G401 (cell line): Measurements from ENCODE around the gene CD302. TPM values are rescaled to one million over a fixed set of nuclear protein-coding genes. Genes with fewer than 3 reads are reported as not detected.
"Not testable (repeated sequence)": the region's sequence is repeated elsewhere in the genome, so short reads cannot be mapped to it uniquely, and the experiment has no call there.

Experiments
- DNase-seq: peaks from one replicate; pipeline ENCODE4 v3.0.0-alpha.2; 2015; ENCODE audit warnings: low spot score
- in situ Hi-C: cut with HindIII; loops from 2 replicates; pipeline ENCODE4 v1.10.0; 2016; ENCODE audit warnings: low sequenced_read_pairs, mixed read lengths
- total RNA-seq: library from RNA; depleted of rRNA; stranded (reverse); fragments of >200 nt; shearing (Covaris generic); gene quantifications from 2 replicates; pipeline ENCODE4 v1.2.3, GENCODE V29; 2014

The CD302 gene
- total RNA-seq, 1 experiment from 2014 or later: not detected

DNA sequence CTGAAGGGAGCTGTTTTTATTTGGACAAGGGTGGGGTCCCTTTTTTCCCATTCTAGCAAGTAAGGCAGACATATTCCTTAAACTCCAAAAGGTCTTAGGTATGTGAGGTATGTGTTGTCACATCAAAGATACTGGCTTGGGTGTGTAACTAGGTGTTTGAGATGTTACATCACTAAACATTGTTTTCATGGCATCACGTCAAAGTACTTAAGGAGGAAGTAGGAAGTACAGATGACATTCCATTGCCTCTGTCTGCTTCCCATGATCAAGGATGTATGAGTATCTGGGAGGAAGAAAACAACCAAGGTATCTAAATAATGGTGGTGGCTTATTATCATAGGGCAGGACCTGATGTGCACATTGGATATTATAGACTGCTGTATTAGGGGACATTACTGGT lies 39.3 kb downstream of the CD302 start:
- in situ Hi-C loops: no loop called here

GRCh38 chr2:159758239-159758638 lies 39.8 kb downstream of the CD302 start:
- in situ Hi-C loops: no loop called here
- no peak for DNase-seq

More for the DNA sequence above, 39.3 kb downstream of the CD302 start:
- DNase-seq: no peak

GRCh38 chr2:159755788-159756187 lies 42.2 kb downstream of the CD302 start:
- no peak for DNase-seq
- in situ Hi-C loops: no loop called here

DNA sequence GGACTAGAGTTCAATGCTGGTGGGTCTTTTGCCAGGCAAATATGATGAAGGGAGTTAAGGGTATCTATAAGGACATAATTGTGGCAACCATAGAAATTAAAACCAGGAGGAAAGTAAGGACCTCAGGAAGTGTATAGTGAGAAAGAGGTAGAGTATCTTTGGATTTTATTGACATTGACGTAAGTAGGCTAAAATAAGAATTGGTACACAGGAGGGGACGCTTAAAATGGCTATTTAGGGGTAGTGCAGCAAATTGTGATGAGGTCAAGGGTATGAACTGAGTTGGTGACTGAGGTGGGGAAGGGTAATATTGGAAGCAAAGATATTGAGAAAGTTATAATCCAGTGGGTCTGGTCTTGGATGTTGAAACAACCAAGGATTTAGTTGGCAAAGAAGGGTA lies 43.0 kb downstream of the CD302 start:
- in situ Hi-C loops: no loop called here
- no peak for DNase-seq

- in situ Hi-C loops: no loop called here
- DNase-seq: no peak
Measured at GRCh38 chr2:159753797-159754196, 44.2 kb downstream of the CD302 start.

DNA sequence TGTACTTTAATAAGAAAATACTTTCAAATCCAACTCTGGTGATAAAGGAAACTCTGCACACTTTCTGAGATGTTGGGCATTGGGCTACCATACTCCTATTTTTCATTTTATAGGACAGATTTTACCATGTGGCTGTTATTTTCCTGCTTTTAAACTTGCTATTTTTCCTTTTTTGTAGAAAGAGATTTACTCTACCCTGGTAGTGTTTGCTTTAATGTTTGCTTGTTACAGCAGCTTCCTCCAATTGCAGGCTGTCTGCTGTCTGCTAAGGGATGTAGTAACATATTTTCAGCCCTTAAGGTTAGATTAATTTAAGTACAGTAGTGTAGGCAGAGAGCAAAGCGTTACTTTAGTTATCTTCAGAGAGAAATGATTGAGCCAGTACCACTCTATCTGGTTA lies 47.1 kb downstream of the CD302 start:
- DNase-seq: no peak
- in situ Hi-C loops: no loop called here

DNA sequence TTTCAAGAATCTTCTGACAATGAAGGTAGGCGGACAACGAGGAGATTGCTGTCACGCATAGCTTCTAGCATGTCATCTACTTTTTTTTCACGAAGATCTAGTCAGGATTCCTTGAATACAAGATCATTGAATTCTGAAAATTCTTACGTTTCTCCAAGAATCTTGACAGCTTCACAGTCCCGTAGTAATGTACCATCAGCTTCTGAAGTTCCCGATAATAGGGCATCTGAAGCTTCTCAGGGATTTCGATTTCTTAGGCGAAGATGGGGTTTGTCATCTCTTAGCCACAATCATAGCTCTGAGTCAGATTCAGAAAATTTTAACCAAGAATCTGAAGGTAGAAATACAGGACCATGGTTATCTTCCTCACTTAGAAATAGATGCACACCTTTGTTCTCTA lies 49.9 kb downstream of the CD302 start:
- DNase-seq: no peak
- in situ Hi-C loops: no loop called here

- DNase-seq, in situ Hi-C loops: not testable (repeated sequence)
Measured at GRCh38 chr2:159745237-159745636, 52.8 kb downstream of the CD302 start.

GRCh38 chr2:159744363-159744762 lies 53.6 kb downstream of the CD302 start:
- in situ Hi-C loops: no loop called here
- DNase-seq: no peak

DNA sequence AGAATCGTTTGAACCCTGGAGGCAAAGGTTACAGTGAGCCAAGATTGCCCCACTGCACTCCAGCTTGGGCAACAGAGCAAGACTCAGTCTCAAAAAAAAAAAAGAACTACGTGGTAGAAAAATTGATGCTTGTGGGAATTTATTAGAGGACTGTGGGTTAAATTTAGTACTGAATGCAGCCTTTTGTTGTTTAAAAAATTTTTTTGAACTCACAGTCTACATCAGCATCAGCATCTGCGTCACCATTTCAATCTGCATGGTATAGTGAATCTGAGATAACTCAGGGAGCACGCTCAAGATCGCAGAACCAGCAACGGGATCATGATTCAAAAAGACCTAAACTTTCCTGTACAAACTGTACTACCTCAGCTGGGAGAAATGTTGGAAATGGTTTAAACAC lies 55.2 kb downstream of the CD302 start:
- in situ Hi-C loops: no loop called here
- DNase-seq: no peak

- DNase-seq: no peak
- in situ Hi-C loops: no loop called here
Measured at GRCh38 chr2:159738509-159739390, 59.3 kb downstream of the CD302 start.

DNA sequence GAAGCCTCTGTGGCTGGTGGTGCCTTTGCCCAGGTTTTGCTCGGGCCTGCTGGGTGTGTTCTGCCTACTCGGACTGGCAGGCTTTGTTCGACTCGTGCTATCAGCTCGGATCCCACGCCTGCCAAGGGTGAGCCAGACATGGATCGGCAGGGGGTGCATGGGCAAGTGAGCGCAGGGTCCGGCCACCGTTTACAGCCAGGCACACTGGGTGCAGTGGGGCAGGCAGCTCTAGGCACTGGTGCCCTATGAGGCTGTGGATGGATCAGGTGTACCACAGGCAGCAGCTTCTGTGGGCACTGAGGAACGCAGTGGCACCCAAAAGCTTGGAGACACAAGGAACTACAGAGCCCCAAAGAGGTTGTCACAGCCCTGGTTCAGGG lies 60.1 kb downstream of the CD302 start:
- DNase-seq: no peak
- in situ Hi-C loops: no loop called here

DNA sequence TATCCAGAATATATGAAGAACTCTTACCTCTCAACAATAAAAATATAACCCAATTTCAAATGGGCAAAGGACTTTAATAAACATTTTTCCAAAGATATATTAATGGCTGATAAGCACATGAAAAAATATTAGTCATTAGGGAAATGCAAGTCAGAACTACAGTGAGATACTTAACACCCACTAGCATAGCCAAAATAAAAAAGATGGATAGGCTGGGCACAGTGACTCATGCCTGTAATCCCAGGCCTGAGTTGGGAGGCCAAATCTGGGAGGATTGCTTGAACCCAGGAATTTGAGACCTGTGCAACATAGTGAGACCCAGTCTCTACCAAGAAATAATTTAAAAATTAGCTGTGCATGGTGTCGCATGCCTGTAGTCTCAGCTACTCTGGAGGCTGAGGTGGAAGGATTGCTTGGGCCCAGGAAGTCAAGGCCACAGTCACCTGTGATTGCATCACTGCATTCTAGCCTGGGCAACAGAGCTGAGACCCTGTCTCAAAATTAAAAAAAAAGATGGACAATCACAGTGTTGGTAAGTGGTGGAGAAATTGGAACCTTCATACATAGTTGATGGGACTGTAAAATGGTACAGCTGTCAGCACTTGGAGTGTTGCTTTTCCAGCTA lies 60.6 kb downstream of the CD302 start:
- in situ Hi-C loops: no loop called here
- DNase-seq: no peak

DNA sequence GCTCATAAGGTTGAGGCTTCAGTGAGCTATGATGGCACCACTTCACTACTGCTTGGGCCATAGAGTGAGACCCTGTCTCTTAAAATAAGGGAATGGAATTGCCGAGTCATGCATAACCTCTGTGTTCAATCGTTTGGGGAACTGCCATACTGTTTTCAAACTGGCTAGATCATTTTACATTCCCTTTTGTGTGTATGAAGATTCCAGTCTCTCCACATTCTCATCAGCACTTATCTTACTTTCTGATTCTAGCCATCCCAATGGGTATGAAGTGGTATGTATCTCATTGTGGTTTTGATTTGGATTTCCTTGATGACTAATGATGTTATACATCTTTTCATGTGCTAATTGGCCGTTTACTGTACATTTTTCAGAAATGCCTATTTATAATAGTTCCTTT lies 62.0 kb downstream of the CD302 start:
- in situ Hi-C loops: no loop called here
- no peak for DNase-seq

DNA sequence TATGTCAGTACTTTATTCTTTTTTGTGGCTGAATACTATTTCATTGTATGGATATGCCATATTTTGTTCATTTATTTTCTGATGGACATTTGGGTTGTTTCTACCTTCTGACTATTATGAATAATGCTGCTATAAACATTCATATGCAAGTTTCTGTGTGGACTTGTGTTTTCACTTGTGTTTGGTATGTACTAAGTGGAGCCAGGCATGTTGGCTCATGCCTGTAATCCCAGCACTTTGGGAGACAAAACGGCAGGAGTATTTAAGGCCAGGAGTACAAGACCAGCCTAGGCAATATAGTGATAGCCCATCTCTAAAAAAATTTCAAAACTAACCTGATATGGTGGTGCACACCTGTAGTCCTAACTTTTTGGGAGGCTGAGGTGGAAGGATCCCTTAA lies 62.4 kb downstream of the CD302 start:
- in situ Hi-C loops: no loop called here
- DNase-seq: no peak

- DNase-seq: no peak
- in situ Hi-C loops: no loop called here
Measured at GRCh38 chr2:159728629-159729028, 69.4 kb downstream of the CD302 start.

DNA sequence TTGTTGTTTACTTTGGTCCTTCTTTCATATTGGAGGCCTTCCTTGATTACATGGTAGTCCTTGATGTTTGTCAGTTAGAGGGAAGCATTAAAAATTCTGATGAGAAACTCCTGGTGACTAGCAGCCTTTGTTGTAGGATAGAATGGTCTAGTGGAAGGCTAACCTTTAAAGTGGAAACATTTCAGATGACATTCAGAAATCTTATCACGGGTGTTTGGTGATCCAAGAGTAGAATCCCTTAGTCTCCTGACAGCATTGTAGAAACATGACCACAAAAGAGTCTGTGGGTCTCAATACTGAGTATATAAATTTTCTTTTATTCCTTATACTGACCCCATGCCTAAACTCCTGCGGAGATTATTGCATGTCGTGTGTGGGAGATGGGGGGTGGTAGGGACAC lies 72.3 kb downstream of the CD302 start:
- in situ Hi-C loops: no loop called here
- DNase-seq: no peak

- in situ Hi-C loops: loop anchor here (25.0 kb wide), 1 partner anchor 113 kb away; the partner anchor contains the start of gene BAZ2B
- not testable (repeated sequence) for DNase-seq
Measured at GRCh38 chr2:159724795-159725572, 73.0 kb downstream of the CD302 start.

- in situ Hi-C loops: loop anchor here (25.0 kb wide), 1 partner anchor 110 kb away; the partner anchor contains the start of gene BAZ2B
- no peak for DNase-seq
Measured at GRCh38 chr2:159722580-159722979, 75.4 kb downstream of the CD302 start.

DNA sequence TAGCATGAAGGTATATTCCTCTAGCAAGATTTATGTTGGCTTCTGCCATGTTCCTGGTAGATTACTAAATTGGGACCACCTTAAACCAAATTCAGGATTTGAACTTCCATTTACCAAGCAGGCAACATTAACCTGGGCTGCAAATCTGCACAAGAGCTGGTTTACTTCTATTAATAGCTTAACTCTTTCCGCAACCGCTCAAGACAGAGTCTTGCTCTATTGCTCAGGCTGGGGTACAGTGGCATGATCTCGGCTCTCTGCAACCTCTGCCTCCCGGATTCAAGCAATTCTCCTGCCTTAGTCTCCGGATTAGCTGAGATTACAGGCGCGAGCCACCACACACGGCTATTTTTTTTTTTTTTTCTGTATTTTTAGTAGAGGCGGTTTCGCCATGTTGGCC lies 77.3 kb downstream of the CD302 start:
- in situ Hi-C loops: loop anchor here (25.0 kb wide), 1 partner anchor 108 kb away; the partner anchor contains the start of gene BAZ2B
- no peak for DNase-seq
